CD14-positive monocyte (primary cell): ENCODE results near the gene FOXD1. TPM values are rescaled to one million over a fixed set of nuclear protein-coding genes. Genes with fewer than 3 reads are reported as not detected.

ENCODE experiments used
- DNase-seq, 3 donors: peaks; one replicate each; pipeline ENCODE4 v3.0.0-alpha.2; 2011 to 2022
- H2AFZ ChIP-seq: 2 replicates; pipeline ENCODE4 v1.6.0; 2012; ENCODE audit warnings: mild to moderate bottlenecking, low read depth, low read length, inconsistent platforms; ENCODE audit not compliant: insufficient read depth, poor library complexity, severe bottlenecking
- H3K27ac ChIP-seq, 2 donors: 1 replicate in 1 of 2; 2 replicates in 1 of 2; pipeline ENCODE4 v1.5.1; 2012 to 2013; ENCODE audit warnings: low read length in 2 of 2, control low read depth in 1 of 2, inconsistent platforms in 1 of 2, low read depth in 1 of 2, mild to moderate bottlenecking in 1 of 2
- H3K27me3 ChIP-seq, 2 donors: one replicate each; pipeline versions ENCODE4 v1.6.0 to v1.6.1; 2011 to 2013; ENCODE audit warnings: low read length in 2 of 2; ENCODE audit not compliant: control insufficient read depth in 2 of 2, insufficient read depth in 2 of 2
- H3K36me3 ChIP-seq, 2 donors: replicated peaks in 1 of 2; 1 replicate in 1 of 2; 2 replicates in 1 of 2; pipeline versions ENCODE4 v1.5.1 to v1.6.1; 2012 to 2013; ENCODE audit warnings: low read length in 2 of 2, control low read depth in 1 of 2, inconsistent platforms in 1 of 2, mild to moderate bottlenecking in 1 of 2; ENCODE audit not compliant: insufficient read depth in 2 of 2, control insufficient read depth in 1 of 2
- H3K4me1 ChIP-seq, 2 donors: 1 replicate in 1 of 2; 2 replicates in 1 of 2; pipeline versions ENCODE4 v1.5.1 to v1.6.1; 2012 to 2013; ENCODE audit warnings: low read length in 2 of 2, control low read depth in 1 of 2, inconsistent platforms in 1 of 2, mild to moderate bottlenecking in 1 of 2, moderate library complexity in 1 of 2; ENCODE audit not compliant: insufficient read depth in 2 of 2, control insufficient read depth in 1 of 2
- H3K4me2 ChIP-seq: replicated peaks from 2 replicates; pipeline ENCODE3; 2012; ENCODE audit warnings: low read length, moderate library complexity, mild to moderate bottlenecking; ENCODE audit not compliant: poor library complexity, severe bottlenecking; ENCODE audit errors: extremely low read depth
- H3K4me3 ChIP-seq, 3 experiments: fragments of 200-600 bp in 1 of 3; sonication (generic) in 1 of 3; replicated peaks in 1 of 3; 1 replicate in 2 of 3; 2 replicates in 1 of 3; pipeline ENCODE4 v1.5.1; 2011 to 2013; ENCODE audit warnings: low read length in 3 of 3, mild to moderate bottlenecking in 3 of 3, control low read depth in 2 of 3, low read depth in 2 of 3, inconsistent platforms in 1 of 3, moderate library complexity in 1 of 3
- H3K79me2 ChIP-seq: 2 replicates; pipeline ENCODE4 v1.6.0; 2012; ENCODE audit warnings: mild to moderate bottlenecking, control low read depth, inconsistent platforms, low read length, moderate library complexity; ENCODE audit not compliant: insufficient read depth
- H3K9ac ChIP-seq: 2 replicates; pipeline ENCODE4 v1.6.0; 2017; ENCODE audit warnings: low read length, mild to moderate bottlenecking; ENCODE audit not compliant: insufficient read depth, poor library complexity, severe bottlenecking
- H3K9me3 ChIP-seq, 2 donors: replicated peaks in 1 of 2; 1 replicate in 1 of 2; 2 replicates in 1 of 2; pipeline versions ENCODE4 v1.5.1 to v1.6.1; 2012 to 2013; ENCODE audit warnings: low read length in 2 of 2, control low read depth in 1 of 2; ENCODE audit not compliant: control insufficient read depth in 1 of 2, insufficient read depth in 1 of 2
- H4K20me1 ChIP-seq: 2 replicates; pipeline ENCODE4 v1.6.0; 2012; ENCODE audit warnings: mild to moderate bottlenecking, low read length, control low read depth, moderate library complexity; ENCODE audit not compliant: insufficient read depth
- H3K27ac Mint-ChIP-seq, 7 donors: one replicate each; pipeline ENCODE4 v1.8.0; 2020; ENCODE audit warnings: mild to moderate bottlenecking in 7 of 7, mixed read lengths in 7 of 7, moderate library complexity in 6 of 7, inconsistent platforms in 2 of 7
- H3K27me3 Mint-ChIP-seq, 3 donors: one replicate each; pipeline ENCODE4 v1.8.0; 2021 to 2022; ENCODE audit warnings: low read depth in 3 of 3, mild to moderate bottlenecking in 3 of 3, mixed read lengths in 3 of 3, moderate library complexity in 3 of 3, inconsistent platforms in 1 of 3
- H3K36me3 Mint-ChIP-seq, 2 donors: one replicate each; pipeline ENCODE4 v1.8.0; 2020; ENCODE audit warnings: mixed read lengths in 2 of 2, inconsistent platforms in 1 of 2, mild to moderate bottlenecking in 1 of 2
- H3K4me1 Mint-ChIP-seq: one replicate; pipeline ENCODE4 v1.8.0; 2020; ENCODE audit warnings: mild to moderate bottlenecking, mixed read lengths
- H3K4me3 Mint-ChIP-seq, 2 donors: one replicate each; pipeline ENCODE4 v1.8.0; 2020; ENCODE audit warnings: mild to moderate bottlenecking in 2 of 2, mixed read lengths in 2 of 2, moderate library complexity in 1 of 2
- H3K9me3 Mint-ChIP-seq, 7 donors: one replicate each; pipeline ENCODE4 v1.8.0; 2020 to 2022; ENCODE audit warnings: mixed read lengths in 7 of 7, mild to moderate bottlenecking in 6 of 7, moderate library complexity in 6 of 7, inconsistent platforms in 2 of 7
- CTCF ChIP-seq: fragments of 200-600 bp; IDR thresholded peaks from one replicate; pipeline ENCODE4 v1.8.0; 2022; ENCODE audit warnings: antibody characterized with exemption, mild to moderate bottlenecking
- WGBS: methylation state at CpG from one replicate; pipeline ENCODE4 v1.1.5; 2013; ENCODE audit warnings: missing lambda C conversion rate; ENCODE audit not compliant: insufficient coverage; 5-methylcytosine and 5-hydroxymethylcytosine counted together
- intact Hi-C, 2 donors: fragments of 100-400 bp; cut with micrococcal nuclease; formaldehyde crosslinking; loops; one replicate each; pipeline versions ENCODE4 v1.15.0 to v1.15.1; 2023
- polyA minus RNA-seq: library from RNA; depleted of rRNA, polyadenylated mRNA; stranded (reverse); fragments of >200 nt; gene quantifications from 2 replicates; pipeline ENCODE4 v1.2.3, GENCODE V29; 2012
- polyA plus RNA-seq, 3 donors: library from polyadenylated mRNA; depleted of rRNA in 1 of 3; unstranded in 2 of 3; stranded (reverse) in 1 of 3; fragments of 300-500 nt in 2 of 3; fragments of >200 nt in 1 of 3; fragmentation: Illumina TruSeq in 2 of 3; gene quantifications; 1 replicate in 2 of 3; 2 replicates in 1 of 3; pipeline ENCODE4 v1.2.3, GENCODE V29; 2012 to 2021
- total RNA-seq, 12 experiments: library from RNA in 1 of 12; stranded (reverse) in 1 of 12; fragments of 120-200 nt in 1 of 12; gene quantifications; one replicate each; pipeline ENCODE4 v1.2.4 and lab custom pipeline; 2013 to 2026; ENCODE audit warnings: mixed read lengths in 6 of 12, inconsistent platforms in 1 of 12

The FOXD1 gene
- total RNA-seq (2013): not detected
- under 1 TPM in 1 of 3 donors, not detected in 2; 0.04 TPM for polyA plus RNA-seq
- not detected in 2 replicates for polyA minus RNA-seq
- total RNA-seq (lab: John Stamatoyannopoulos, UW): 0.06 to 1.4 (median 0.25) reads per million in 11 experiments

- Mint-ChIP-seq H3K4me1 (peaks cover 26% of the 10 kb centered on the region), H3K36me3 (peaks cover 15 to 23% of the 10 kb centered on the region in 2 donors), H3K9me3 (peaks cover 3 to 61% (median 38%) of the 10 kb centered on the region in 7 donors), H3K4me3 (peak within 1 kb of the TSS; percentile 81 to 95), H3K27me3 (peaks cover 84 to 90% (median 89%) of the 10 kb centered on the region in 3 donors), H3K27ac (peak within 1 kb of the TSS in 1 of 7 donors; percentile 12)
- Histone ChIP-seq H3K9me3 (peaks cover 14 to 66% of the 10 kb centered on the region in 2 donors), H3K27me3 (peaks cover 80 to 88% of the 10 kb centered on the region in 2 donors), H2AFZ (peak within 1 kb of the TSS; percentile 86), H3K4me2 (peak within 1 kb of the TSS; percentile 90), H4K20me1 (no peaks in the 10 kb centered on the region), H3K36me3 (no peaks in the 10 kb centered on the region), H3K79me2 (no peaks in the 10 kb centered on the region), H3K9ac (peak within 1 kb of the TSS; percentile 21), H3K27ac (no peak within 1 kb of the TSS), H3K4me1 (peaks cover 24 to 30% of the 10 kb centered on the region in 2 donors), H3K4me3 (peak within 1 kb of the TSS; percentile 28 to 76 (median 43))
- under 1% methylated on average over 49 of the region's 59 CpGs for WGBS
- TF ChIP-seq CTCF: no peak
- intact Hi-C loops: no loop called here
- DNase-seq: peak; percentile 36 to 61 (median 42)
These were observed at the start of gene FOXD1 for GRCh38 chr5:73448463-73449136. Gene FOXD1 (minus strand): TSS chr5:73448777. CDS start chr5:73448362, 415 bp downstream.

- Mint-ChIP-seq H3K36me3 (peaks cover 24 to 32% of the 10 kb centered on the region in 2 donors), H3K9me3 (no peaks in the 10 kb centered on the region), H3K27me3 (peaks cover 4 to 10% (median 7%) of the 10 kb centered on the region in 3 donors), H3K27ac (peak overlapping the region; percentile 92 to 99 (median 98)), H3K4me1 (peaks cover 26% of the 10 kb centered on the region), H3K4me3 (peak overlapping the region; percentile 89 to 96)
- TF ChIP-seq CTCF: no peak
- H4K20me1 ChIP-seq: peaks cover 6% of the 10 kb centered on the region
- H3K79me2 ChIP-seq: peaks cover 39% of the 10 kb centered on the region
- intact Hi-C loops: loop anchor here in 1 of 2 donors (5.0 to 10.0 kb wide), 2 partner anchors 70 to 683 kb away; partner anchors contain the start of genes ANKRA2, TNPO1 and UTP15
- H3K9me3 ChIP-seq: no peaks in the 10 kb centered on the region
- peaks cover 2 to 13% of the 10 kb centered on the region in 2 donors for H3K27me3 ChIP-seq
- WGBS: 72% methylated on average over 5 of the region's 16 CpGs
- peaks cover 14 to 27% of the 10 kb centered on the region in 2 donors for H3K4me1 ChIP-seq
- DNase-seq: no peak
- H3K4me2 ChIP-seq: peak overlapping the region; percentile 81
- peak overlapping the region; percentile 97 for H2AFZ ChIP-seq
- H3K27ac ChIP-seq: peak overlapping the region; percentile 77 to 99
- H3K9ac ChIP-seq: peak overlapping the region; percentile 99
- H3K4me3 ChIP-seq: peak overlapping the region; percentile 47 to 87 (median 86)
- H3K36me3 ChIP-seq: peaks cover 17 to 26% of the 10 kb centered on the region in 2 donors
These were observed 49.0 kb upstream of the FOXD1 start for GRCh38 chr5:73497497-73498056.
